ENCODE data around the gene NCKAP1.
"Not testable (repeated sequence)": the region's sequence is repeated elsewhere in the genome, so short reads cannot be mapped to it uniquely, and the experiment has no call there.

DNA sequence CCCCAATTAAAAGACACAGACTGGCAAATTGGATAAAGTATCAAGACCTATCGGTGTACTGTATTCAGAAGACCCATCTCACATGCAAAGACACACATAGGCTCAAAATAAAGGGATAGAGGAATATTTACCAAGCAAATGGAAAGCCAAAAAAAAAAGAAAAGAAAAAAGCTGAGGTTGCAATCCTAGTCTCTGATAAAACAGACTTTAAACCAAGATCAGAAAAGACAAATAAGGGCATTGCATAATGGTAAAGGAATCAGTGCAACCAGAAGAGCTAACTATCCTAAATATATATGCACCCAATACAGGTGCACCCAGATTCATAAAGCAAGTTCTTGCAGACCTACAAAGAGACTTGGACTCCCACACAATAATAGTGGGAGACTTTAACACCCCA is 161.6 kb downstream of the NCKAP1 start:
- TF ChIP-seq EZH2 (IDR thresholded peaks at IDR 0.05; ENCODE audit: borderline replicate concordance, low read depth, low read length, severe bottlenecking), result not testable (repeated sequence)
- TF ChIP-seq, protein P1, sequence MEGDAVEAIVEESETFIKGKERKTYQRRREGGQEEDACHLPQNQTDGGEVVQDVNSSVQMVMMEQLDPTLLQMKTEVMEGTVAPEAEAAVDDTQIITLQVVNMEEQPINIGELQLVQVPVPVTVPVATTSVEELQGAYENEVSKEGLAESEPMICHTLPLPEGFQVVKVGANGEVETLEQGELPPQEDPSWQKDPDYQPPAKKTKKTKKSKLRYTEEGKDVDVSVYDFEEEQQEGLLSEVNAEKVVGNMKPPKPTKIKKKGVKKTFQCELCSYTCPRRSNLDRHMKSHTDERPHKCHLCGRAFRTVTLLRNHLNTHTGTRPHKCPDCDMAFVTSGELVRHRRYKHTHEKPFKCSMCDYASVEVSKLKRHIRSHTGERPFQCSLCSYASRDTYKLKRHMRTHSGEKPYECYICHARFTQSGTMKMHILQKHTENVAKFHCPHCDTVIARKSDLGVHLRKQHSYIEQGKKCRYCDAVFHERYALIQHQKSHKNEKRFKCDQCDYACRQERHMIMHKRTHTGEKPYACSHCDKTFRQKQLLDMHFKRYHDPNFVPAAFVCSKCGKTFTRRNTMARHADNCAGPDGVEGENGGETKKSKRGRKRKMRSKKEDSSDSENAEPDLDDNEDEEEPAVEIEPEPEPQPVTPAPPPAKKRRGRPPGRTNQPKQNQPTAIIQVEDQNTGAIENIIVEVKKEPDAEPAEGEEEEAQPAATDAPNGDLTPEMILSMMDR (IDR thresholded peaks at IDR 0.05; ENCODE audit: borderline replicate concordance, extremely low read depth, low read length, poor library complexity, severe bottlenecking), result not testable (repeated sequence)
